Right lobe of liver (tissue), 6 donors: ENCODE measurements around the gene MAT2A. TPM values are rescaled to one million over a fixed set of nuclear protein-coding genes. Genes with fewer than 3 reads are reported as not detected.
"Not testable (repeated sequence)": the region's sequence is repeated elsewhere in the genome, so short reads cannot be mapped to it uniquely, and the experiment has no call there.

ENCODE experiments used
- ATAC-seq, 4 donors: fragments of 200-7000 bp; cut with Tn5 transposase; one replicate each; pipeline ENCODE4 v1.9.1; 2020; ENCODE audit warnings: mild to moderate bottlenecking in 4 of 4, moderate library complexity in 4 of 4
- DNase-seq, 3 donors: peaks; one replicate each; pipeline ENCODE4 v3.0.0-alpha.2; 2020
- H3K27ac ChIP-seq, 3 donors: fragments of 200-600 bp; one replicate each; pipeline ENCODE4 v1.8.0; 2022
- H3K27me3 ChIP-seq, 2 donors: fragments of 200-600 bp; one replicate each; pipeline ENCODE4 v1.8.0; 2022
- H3K36me3 ChIP-seq, 4 donors: fragments of 200-600 bp; sonication (generic) in 1 of 4; one replicate each; pipeline versions ENCODE4 v1.5.1 to v1.8.0; 2017 to 2022; ENCODE audit warnings: control low read depth in 1 of 4
- H3K4me1 ChIP-seq, 4 donors: fragments of 200-600 bp; sonication (generic) in 1 of 4; one replicate each; pipeline versions ENCODE4 v1.5.1 to v1.8.0; 2017 to 2022; ENCODE audit warnings: control low read depth in 1 of 4
- H3K4me3 ChIP-seq, 3 donors: fragments of 200-600 bp; one replicate each; pipeline ENCODE4 v1.8.0; 2022
- H3K9me3 ChIP-seq, 4 donors: fragments of 200-600 bp; sonication (generic) in 1 of 4; one replicate each; pipeline versions ENCODE4 v1.5.1 to v1.8.0; 2017 to 2022; ENCODE audit warnings: control low read depth in 1 of 4
- POLR2A ChIP-seq: fragments of 450-650 bp; IDR thresholded peaks from one replicate; pipeline ENCODE4 v1.6.1; 2017; ENCODE audit warnings: antibody characterized with exemption, mild to moderate bottlenecking
- WGBS: methylation state at CpG from one replicate; pipeline ENCODE4 v1.1.6; 2018; ENCODE audit warnings: low coverage, low lambda C conversion rate; ENCODE audit not compliant: insufficient coverage; ENCODE audit errors: missing lambda C conversion rate; 5-methylcytosine and 5-hydroxymethylcytosine counted together
- intact Hi-C, 2 donors: fragments of 100-400 bp; cut with DNase I; formaldehyde crosslinking; loops; one replicate each; pipeline versions ENCODE4 v1.11.2 to v1.14.1; 2022
- total RNA-seq, 6 experiments: library from RNA; depleted of rRNA in 2 of 6; stranded (reverse); fragments of >200 nt in 2 of 6; fragmentation: NEBNext Ultra II Directional in 3 of 6; extraction: Animal tissue kit (Norgen Biotek cat#: 25700) in 3 of 6; gene quantifications; one replicate each; pipeline versions ENCODE4 v1.1.0 to v1.2.4, GENCODE V29; 2016 to 2023
- TF ChIP-seq, protein P1 (sequence below), 4 donors: fragments of 200-600 bp in 3 of 4; fragments of 450-650 bp in 1 of 4; IDR thresholded peaks; one replicate each; pipeline versions ENCODE4 v1.5.1 to v1.8.0; 2016 to 2022; ENCODE audit warnings: antibody characterized with exemption in 4 of 4, mild to moderate bottlenecking in 2 of 4
- donor health status: DM: no; HTN: yes; CAD: no.
- donor health status: DM: no; HTN: no; CAD: no.
- donor health status: DM: no; HTN: no; CAD: no.
- donor health status: DM: no; HTN: yes; CAD: no.
- donor health status: DM: no; HTN: yes; CAD: no.

The MAT2A gene
- total RNA-seq, 6 experiments from 2014 or later = 57.8 to 118 (median 102) TPM

DNA sequence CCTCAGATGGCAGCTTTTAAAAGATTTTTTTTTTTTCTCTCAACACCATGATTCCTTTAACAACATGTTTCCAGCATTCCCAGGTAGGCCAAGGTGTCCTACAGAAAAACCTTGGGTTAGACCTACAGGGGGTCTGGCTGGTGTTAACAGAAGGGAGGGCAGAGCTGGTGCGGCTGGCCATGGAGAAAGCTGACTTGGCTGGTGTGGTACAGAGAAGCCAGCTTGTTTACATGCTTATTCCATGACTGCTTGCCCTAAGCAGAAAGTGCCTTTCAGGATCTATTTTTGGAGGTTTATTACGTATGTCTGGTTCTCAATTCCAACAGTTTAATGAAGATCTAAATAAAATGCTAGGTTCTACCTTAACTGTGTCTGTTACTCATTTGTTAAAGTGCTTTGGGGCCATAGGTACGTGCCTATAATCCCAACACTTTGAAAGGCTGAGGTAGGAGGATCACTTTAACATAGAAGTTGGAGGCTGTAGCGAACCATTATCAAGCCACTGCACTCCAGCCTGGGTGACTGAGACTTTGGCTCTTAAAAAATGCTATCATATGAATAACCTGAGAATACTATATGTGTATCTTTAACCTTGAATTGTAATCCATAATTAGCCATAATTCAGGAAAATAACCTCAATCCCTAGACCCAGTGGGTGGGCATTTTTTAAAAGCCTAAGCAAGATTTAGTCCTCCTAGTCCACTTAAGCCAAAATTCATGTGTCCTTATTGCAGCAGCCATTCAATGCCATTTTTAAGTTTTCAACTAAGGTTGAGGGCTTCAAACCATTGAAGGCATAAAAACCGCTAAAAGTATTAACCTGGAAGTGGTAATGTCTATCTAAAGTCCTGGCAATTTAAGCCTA is 6.2 kb downstream of the MAT2A start:
- ATAC-seq, intact Hi-C loops, DNase-seq, H3K9me3 ChIP-seq, H3K27me3 ChIP-seq, H3K27ac ChIP-seq, H3K4me3 ChIP-seq: not testable (repeated sequence)
- 93% methylated on average over 3 of the region's 5 CpGs for WGBS
- peaks cover 0 to 26% (median 8%) of the 10 kb centered on the region in 4 donors for H3K4me1 ChIP-seq
- peaks cover 15 to 74% (median 40%) of the 10 kb centered on the region in 4 donors for H3K36me3 ChIP-seq
- TF ChIP-seq POLR2A = peak; percentile 11

DNA sequence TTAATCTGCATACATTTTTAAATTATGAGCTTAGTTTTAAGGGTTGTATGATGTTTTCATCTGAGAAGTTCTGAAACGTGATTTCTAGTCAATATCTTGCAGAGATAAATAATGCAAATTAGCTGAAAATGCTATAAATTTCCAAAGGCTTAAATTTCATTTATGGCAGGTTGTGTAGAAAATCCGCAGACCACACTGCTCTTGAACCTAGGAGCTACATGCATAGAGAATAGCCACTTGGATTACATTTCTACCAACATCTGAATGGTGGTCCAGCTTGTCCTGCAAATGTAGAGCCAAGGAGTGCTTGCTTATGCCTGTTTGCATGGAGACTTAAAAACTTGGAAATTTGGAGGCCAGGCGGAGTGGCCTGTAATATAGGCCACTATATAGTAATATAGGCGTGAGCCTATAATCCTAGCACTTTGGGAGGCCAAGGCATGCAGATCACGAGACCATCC is 6.8 kb downstream of the MAT2A start:
- peaks cover 20 to 77% (median 44%) of the 10 kb centered on the region in 4 donors for H3K36me3 ChIP-seq
- ATAC-seq (no peak), DNase-seq (no peak)
- no peak overlapping the region for H3K27ac ChIP-seq
- no peak overlapping the region for H3K4me3 ChIP-seq
- no peaks in the 10 kb centered on the region for H3K27me3 ChIP-seq
- intact Hi-C loops = no loop called here
- no peaks in the 10 kb centered on the region for H3K9me3 ChIP-seq
- TF ChIP-seq, protein P1, sequence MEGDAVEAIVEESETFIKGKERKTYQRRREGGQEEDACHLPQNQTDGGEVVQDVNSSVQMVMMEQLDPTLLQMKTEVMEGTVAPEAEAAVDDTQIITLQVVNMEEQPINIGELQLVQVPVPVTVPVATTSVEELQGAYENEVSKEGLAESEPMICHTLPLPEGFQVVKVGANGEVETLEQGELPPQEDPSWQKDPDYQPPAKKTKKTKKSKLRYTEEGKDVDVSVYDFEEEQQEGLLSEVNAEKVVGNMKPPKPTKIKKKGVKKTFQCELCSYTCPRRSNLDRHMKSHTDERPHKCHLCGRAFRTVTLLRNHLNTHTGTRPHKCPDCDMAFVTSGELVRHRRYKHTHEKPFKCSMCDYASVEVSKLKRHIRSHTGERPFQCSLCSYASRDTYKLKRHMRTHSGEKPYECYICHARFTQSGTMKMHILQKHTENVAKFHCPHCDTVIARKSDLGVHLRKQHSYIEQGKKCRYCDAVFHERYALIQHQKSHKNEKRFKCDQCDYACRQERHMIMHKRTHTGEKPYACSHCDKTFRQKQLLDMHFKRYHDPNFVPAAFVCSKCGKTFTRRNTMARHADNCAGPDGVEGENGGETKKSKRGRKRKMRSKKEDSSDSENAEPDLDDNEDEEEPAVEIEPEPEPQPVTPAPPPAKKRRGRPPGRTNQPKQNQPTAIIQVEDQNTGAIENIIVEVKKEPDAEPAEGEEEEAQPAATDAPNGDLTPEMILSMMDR (IDR thresholded peaks at IDR 0.05) = no peak
- peak; percentile 4 for TF ChIP-seq POLR2A
- H3K4me1 ChIP-seq = peaks cover 0 to 22% (median 8%) of the 10 kb centered on the region in 4 donors
- 77% methylated on average over 3 of the region's 5 CpGs for WGBS

DNA sequence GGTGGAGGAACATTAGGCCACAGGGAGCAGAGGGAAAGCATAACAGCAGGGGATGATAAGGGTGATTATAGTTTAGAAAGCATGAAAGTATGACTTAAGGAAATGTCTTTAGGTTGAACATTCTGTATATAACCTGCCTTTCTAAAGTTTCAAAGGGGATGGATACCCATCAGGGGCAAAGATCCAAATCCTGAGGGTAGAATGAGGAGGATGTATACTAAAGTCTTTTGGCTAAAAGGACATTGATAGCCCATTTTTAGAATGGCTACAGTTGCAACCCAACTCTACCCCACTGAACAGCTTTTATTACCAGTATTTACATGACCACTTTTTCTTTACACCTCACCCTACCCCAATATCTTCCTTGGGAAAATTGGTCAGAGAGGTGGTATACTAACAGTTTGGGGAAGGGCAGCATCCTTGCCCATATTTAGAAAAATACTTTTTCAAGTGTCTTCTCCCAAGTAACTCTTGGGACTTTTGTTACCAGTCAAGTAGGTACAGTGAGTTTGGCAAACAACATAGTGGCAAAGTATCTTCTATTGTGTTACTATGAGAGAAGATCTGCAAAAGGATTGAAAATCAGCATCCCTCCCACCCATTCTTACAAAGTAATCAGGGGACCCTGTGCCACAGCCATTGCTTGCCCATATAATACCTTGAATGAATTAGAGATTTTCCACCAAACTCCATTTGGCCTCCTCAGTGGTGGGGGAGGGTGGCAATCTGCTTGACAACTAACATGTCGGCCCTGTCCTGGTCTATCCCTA is 8.3 kb downstream of the MAT2A start:
- H3K27ac ChIP-seq = no peak overlapping the region

DNA sequence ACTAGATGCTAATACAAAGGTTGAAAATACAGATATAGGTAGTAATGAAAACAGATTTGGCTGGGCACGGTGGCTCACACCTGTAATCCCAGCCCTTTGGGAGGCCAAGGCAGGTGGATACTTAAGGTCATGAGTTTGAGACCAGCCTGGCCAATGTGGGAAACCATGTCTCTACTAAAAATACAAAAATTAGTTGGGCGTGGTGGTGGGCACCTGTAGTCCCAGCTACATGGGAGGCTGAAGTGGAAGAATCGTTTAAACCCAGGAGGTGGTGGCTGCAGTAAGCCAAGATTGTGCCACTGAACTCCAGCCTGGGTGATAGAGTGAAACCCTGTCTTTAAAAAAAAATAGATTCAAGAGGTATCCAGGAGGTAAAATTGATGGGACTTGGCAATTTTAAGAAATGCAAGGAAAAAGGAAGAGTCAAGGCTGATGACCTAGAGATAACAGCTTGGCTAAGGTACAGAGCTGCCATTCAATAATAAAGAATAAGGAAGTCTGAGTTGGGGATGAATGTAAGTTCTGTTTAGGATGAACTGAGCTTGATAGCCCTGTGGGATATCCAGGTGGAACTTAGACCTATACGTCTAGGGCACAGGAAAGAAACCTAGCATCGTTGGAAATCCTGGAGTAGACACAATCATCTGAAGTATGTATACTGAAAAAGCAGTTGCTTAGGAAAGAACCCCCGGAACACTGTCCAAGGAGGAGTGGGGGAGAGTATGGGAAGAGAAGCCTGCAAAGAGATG is 9.1 kb downstream of the MAT2A start:
- Histone ChIP-seq H3K36me3 (peaks cover 12 to 76% (median 35%) of the 10 kb centered on the region in 4 donors), H3K9me3 (no peaks in the 10 kb centered on the region), H3K27ac (no peak overlapping the region), H3K27me3 (no peaks in the 10 kb centered on the region), H3K4me1 (no peaks in the 10 kb centered on the region), H3K4me3 (no peak overlapping the region)
- 68% methylated on average over 6 of the region's 6 CpGs for WGBS
- TF ChIP-seq, protein P1 (IDR thresholded peaks at IDR 0.05) = no peak
- peak; percentile 40 for TF ChIP-seq POLR2A
- ATAC-seq (no peak), DNase-seq (no peak)
- intact Hi-C loops = no loop called here

More for the DNA sequence above, 8.3 kb downstream of the MAT2A start:
- intact Hi-C loops = no loop called here
- H3K9me3 ChIP-seq = no peaks in the 10 kb centered on the region
- WGBS = 75% methylated on average over 1 of the region's 1 CpG
- DNase-seq (no peak), ATAC-seq (peak in 2 of 4 donors; percentile 1 to 3)
- H3K4me3 ChIP-seq = no peak overlapping the region
- H3K27me3 ChIP-seq = no peaks in the 10 kb centered on the region
- peaks cover 0 to 7% (median 2%) of the 10 kb centered on the region in 4 donors for H3K4me1 ChIP-seq
- peak; percentile 8 for TF ChIP-seq POLR2A
- TF ChIP-seq, protein P1 (IDR thresholded peaks at IDR 0.05) = no peak
- H3K36me3 ChIP-seq = peaks cover 20 to 76% (median 39%) of the 10 kb centered on the region in 4 donors
